HL-60/S4 treated with retinoic acid at 250 ng/mL for 4 days and 3 days (cell line): Measurements from ENCODE around the gene SLC25A44.
"Not testable (repeated sequence)": the region's sequence is repeated elsewhere in the genome, so short reads cannot be mapped to it uniquely, and the experiment has no call there.

Experiments
- in situ Hi-C: fragments of 300-500 bp; cut with MboI; formaldehyde crosslinking; loops from 2 replicates; pipeline ENCODE4 v1.7.0; 2022; ENCODE audit warnings: low sequenced_read_pairs

SLC25A44 gene

GRCh38 chr1:156160743-156161171 lies 33.1 kb upstream of the SLC25A44 start:
- in situ Hi-C loops, result no loop called here

- in situ Hi-C loops, result no loop called here
Observed at GRCh38 chr1:156162430-156163037, 31.4 kb upstream of the SLC25A44 start.

GRCh38 chr1:156163712-156164111 lies 30.2 kb upstream of the SLC25A44 start:
- in situ Hi-C loops, result no loop called here

- in situ Hi-C loops, result no loop called here
Observed at GRCh38 chr1:156164125-156164831, 29.6 kb upstream of the SLC25A44 start.

GRCh38 chr1:156165083-156165482 lies 28.8 kb upstream of the SLC25A44 start:
- in situ Hi-C loops, result no loop called here

- in situ Hi-C loops, result no loop called here
Observed at GRCh38 chr1:156167536-156167935, 26.4 kb upstream of the SLC25A44 start.

GRCh38 chr1:156172696-156173470 lies 21.0 kb upstream of the SLC25A44 start:
- in situ Hi-C loops, result no loop called here

- in situ Hi-C loops, result no loop called here
Observed at GRCh38 chr1:156176610-156177210, 17.2 kb upstream of the SLC25A44 start.

- in situ Hi-C loops, result no loop called here
Observed at GRCh38 chr1:156177919-156178654, 15.8 kb upstream of the SLC25A44 start.

- in situ Hi-C loops, result no loop called here
Observed at GRCh38 chr1:156180471-156180870, 13.4 kb upstream of the SLC25A44 start.

- in situ Hi-C loops, result not testable (repeated sequence)
Observed at GRCh38 chr1:156181391-156181924, 12.4 kb upstream of the SLC25A44 start.

- in situ Hi-C loops, result not testable (repeated sequence)
Observed at GRCh38 chr1:156182010-156182779, 11.7 kb upstream of the SLC25A44 start.

GRCh38 chr1:156186347-156187177 lies 7.3 kb upstream of the SLC25A44 start:
- in situ Hi-C loops, result not testable (repeated sequence)

- in situ Hi-C loops, result not testable (repeated sequence)
Observed at GRCh38 chr1:156190265-156190664, 3.6 kb upstream of the SLC25A44 start.

GRCh38 chr1:156191292-156191964 lies 2.5 kb upstream of the SLC25A44 start:
- in situ Hi-C loops, result no loop called here

GRCh38 chr1:156193208-156193487 lies 756 bp upstream of the SLC25A44 start:
- in situ Hi-C loops, result no loop called here

- in situ Hi-C loops, result no loop called here
Observed at GRCh38 chr1:156194300-156194652, 372 bp downstream of the SLC25A44 start.

- in situ Hi-C loops, result no loop called here
Observed at GRCh38 chr1:156195853-156196252, 1.9 kb downstream of the SLC25A44 start.

GRCh38 chr1:156196445-156196844 lies 2.5 kb downstream of the SLC25A44 start:
- in situ Hi-C loops, result no loop called here
